Measurements from ENCODE around the gene MDK.

The MDK gene

GRCh38 chr11:46426233-46426991, 44.9 kb downstream of the MDK start:
- TF ChIP-seq CTCF (IDR thresholded peaks at IDR 0.05; ENCODE audit: borderline replicate concordance, control extremely low read depth, extremely low read depth, insufficient read depth, missing control alignments), result no peak
- in situ Hi-C loops (cut with MboI; ENCODE audit: low sequenced_read_pairs, unreplicated experiment), result no loop called here
- no peak for DNase-seq (ENCODE audit: low spot score)

DNA sequence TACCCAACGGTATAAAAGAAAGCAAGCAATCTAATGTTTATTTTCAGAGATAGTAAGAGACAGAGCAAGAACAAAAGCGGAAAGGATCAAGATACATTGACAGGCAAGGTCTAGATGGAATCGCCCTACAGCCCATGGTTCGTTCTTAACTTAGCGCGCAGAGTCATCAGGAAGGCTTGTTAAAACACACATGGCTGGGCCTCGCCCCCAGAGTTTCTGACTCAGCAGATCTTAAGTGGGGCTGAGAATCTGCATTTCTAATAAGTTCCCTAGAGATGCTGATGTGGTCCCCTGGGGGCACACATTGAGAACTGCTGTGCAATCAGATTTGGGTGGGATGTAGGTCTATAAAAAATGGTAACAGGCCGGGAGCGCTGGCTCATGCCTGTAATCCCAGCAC, 45.9 kb downstream of the MDK start:
- no peak for DNase-seq (ENCODE audit: low spot score)
- in situ Hi-C loops (cut with MboI; ENCODE audit: low sequenced_read_pairs, unreplicated experiment), result no loop called here
- no peak for TF ChIP-seq CTCF (IDR thresholded peaks at IDR 0.05; ENCODE audit: borderline replicate concordance, control extremely low read depth, extremely low read depth, insufficient read depth, missing control alignments)

DNA sequence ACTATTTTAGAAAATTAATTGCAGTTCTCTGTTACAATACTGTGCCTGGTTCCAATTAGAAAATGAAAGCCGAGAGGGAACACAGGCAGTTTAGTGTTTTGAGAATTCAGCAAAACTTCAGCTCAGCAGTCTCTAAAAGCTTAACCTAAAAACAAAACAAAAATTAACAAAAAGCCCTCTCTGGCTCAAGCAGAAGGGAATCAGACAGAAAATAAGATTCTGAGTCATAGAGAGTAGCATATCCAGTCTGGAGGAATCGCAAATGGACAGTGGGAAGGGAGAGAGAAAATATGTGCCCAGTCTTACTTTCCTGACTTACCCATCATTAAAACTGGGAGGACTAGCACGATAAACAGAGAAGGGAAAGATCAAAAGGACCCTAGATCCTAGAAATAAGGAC, 48.2 kb downstream of the MDK start:
- in situ Hi-C loops (cut with MboI; ENCODE audit: low sequenced_read_pairs, unreplicated experiment), result no loop called here
- no peak for TF ChIP-seq CTCF (IDR thresholded peaks at IDR 0.05; ENCODE audit: borderline replicate concordance, control extremely low read depth, extremely low read depth, insufficient read depth, missing control alignments)
- no peak for DNase-seq (ENCODE audit: low spot score)

- no peak for DNase-seq (ENCODE audit: low spot score)
- in situ Hi-C loops (cut with MboI; ENCODE audit: low sequenced_read_pairs, unreplicated experiment), result no loop called here
- no peak for TF ChIP-seq CTCF (IDR thresholded peaks at IDR 0.05; ENCODE audit: borderline replicate concordance, control extremely low read depth, extremely low read depth, insufficient read depth, missing control alignments)
These were observed 49.7 kb downstream of the MDK start for GRCh38 chr11:46431211-46431610.

All from GM13976 (cell line).